DMS153 treated with DMSO at 0.1 percent for 48 hours (cell line): Measurements from ENCODE around the gene BACH2.
"Not testable (repeated sequence)": the region's sequence is repeated elsewhere in the genome, so short reads cannot be mapped to it uniquely, and the experiment has no call there.

Experiments used
- DNase-seq: peaks from one replicate; lab custom pipeline; 2025; ENCODE audit not compliant: unreplicated experiment; lab: John Stamatoyannopoulos, UW

The BACH2 gene

GRCh38 chr6:90076511-90077415 is 219.9 kb downstream of the BACH2 start:
- DNase-seq = no peak

DNA sequence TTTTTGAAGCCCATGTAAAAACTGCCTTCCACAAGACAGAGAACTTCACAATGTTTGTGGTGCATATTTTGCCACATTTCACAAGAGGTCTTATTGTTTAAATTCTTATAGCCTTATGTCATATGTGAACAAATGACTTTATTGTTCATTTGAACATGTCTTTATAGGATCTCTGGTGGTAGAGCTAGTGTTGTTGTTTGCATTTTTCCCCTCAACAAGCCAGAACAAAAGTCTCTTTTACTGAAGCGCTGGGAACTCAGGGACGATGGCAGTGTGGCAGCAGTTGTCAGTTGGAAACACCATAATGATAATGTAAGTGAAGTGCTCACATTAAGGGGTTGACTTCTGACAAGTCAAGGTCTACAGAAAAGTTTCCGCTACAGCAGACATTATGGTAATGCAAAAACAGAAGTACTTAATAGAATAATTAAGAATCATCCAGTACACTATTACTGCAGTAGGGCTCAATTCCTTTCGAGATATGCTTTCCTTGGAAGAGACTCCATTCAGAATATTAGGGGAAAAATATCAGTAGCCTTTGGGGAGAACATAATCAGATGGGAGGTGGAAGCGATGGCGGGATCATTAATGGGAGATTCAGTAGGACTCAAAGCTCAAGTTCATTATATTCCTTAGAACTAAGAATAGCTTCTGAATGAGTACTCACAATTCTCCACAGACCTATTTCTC is 222.3 kb downstream of the BACH2 start:
- DNase-seq = peak; percentile 20

GRCh38 chr6:90072935-90073464 is 223.6 kb downstream of the BACH2 start:
- DNase-seq = no peak

- no peak for DNase-seq
Observed at GRCh38 chr6:90072501-90072900, 224.1 kb downstream of the BACH2 start.

- no peak for DNase-seq
Observed at GRCh38 chr6:90068703-90069523, 227.7 kb downstream of the BACH2 start.

- peak; percentile 18 for DNase-seq
Observed at GRCh38 chr6:90068264-90068663, 228.4 kb downstream of the BACH2 start.

- DNase-seq = no peak
Observed at GRCh38 chr6:90066697-90067096, 229.9 kb downstream of the BACH2 start.

DNA sequence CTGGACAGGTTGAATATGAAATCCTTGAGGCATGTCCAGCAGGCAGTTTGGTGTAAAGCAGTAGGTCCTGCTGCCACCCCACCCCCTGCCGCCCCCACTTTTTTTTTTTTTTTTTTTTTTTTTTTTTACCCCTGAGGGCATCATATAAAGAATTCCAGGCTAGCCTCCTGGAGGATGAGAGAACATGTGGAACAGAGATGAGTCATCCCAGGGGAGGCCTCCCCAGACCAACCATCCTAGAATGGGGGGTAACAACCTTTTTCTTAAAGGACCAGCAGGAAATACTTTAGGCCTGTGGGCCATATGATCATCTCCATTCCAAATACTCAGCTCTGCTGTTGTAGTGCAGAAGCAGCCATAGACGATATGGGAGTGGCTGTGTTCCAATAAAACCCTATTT is 231.5 kb downstream of the BACH2 start:
- DNase-seq = no peak

DNA sequence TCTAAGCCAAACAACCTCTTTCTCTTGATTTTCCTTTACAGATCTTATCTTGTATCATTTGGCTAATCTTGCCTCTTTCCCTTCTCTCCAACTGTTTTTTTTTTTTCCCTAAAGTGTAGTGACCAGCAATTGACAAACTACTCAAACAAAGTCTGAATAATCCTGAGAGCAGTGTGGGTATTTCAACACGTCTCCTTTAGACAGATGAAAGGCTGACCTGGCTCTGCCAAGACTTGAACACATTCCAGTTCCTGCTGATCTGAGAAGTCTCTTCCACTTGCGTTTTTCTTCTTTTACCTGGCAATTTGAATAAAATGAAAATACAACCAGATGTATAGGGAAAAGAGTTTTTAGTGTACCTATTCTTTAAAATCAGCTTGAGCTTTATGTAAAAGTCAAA is 234.0 kb downstream of the BACH2 start:
- no peak for DNase-seq

DNA sequence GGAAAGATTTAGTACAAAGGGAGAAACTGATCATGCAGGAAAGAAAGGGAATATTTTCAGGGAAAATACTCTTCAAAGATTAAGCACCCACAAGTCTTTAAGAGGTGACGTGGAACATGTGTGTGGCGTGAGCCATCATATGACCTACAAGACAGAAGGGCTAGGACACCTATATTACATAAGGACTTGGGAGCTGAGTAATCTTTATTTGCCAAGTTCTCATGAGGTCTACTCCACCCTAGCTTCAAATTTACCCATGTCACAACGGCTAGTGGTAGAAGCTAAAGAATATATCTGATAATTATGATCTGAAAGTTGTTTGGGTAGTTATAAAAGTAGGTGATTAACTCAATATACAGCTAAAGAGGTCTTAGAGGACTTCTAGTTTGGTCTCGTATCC is 234.6 kb downstream of the BACH2 start:
- no peak for DNase-seq

DNA sequence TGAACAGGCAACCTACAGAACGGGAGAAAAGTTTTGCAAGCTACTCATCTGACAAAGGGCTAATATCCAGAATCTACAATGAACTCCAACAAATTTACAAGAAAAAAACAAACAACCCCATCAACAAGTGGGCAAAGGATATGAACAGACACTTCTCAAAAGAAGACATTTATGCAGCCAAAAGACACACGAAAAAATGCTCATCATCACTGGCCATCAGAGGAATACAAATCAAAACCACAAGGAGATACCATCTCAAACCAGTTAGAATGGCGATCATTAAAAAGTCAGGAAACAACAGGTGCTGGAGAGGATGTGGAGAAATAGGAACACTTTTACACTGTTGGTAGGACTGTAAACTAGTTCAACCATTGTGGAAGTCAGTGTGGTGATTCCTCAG is 237.5 kb downstream of the BACH2 start:
- not testable (repeated sequence) for DNase-seq

DNA sequence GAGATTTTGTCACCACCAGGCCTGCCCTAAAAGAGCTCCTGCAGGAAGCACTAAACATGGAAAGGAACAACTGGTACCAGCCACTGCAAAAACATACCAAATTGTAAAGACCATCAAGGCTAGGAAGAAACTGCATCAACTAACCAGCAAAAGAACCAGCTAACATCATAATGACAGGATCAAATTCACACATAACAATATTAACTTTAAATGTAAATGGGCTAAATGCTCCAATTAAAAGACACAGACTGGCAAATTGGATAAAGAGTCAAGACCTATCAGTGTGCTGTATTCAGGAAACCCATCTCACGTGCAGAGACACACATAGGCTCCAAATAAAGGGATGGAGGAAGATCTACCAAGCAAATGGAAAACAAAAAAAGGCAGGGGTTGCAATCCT is 240.7 kb downstream of the BACH2 start:
- not testable (repeated sequence) for DNase-seq

GRCh38 chr6:90054193-90054592 is 242.4 kb downstream of the BACH2 start:
- not testable (repeated sequence) for DNase-seq

GRCh38 chr6:90053614-90054013 is 243.0 kb downstream of the BACH2 start:
- DNase-seq = no peak

DNA sequence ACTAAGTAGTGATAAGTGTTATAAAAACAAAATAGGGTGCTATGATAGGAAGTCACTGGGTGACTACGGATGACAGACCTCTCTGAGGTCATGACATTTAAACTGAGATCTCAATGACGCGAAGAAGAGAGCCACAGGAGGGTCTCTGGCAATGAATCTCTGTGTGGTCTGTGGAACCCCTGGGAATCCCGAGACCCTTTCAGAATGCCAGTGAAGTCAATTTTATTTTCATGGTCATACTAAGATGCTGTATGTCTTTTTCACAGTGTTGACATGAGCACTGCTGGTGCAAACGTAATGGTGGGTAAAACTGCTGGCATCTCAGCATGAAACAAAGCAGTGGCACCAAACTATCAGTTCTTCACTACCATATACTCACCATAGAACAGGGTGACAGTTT is 247.3 kb downstream of the BACH2 start:
- no peak for DNase-seq

DNA sequence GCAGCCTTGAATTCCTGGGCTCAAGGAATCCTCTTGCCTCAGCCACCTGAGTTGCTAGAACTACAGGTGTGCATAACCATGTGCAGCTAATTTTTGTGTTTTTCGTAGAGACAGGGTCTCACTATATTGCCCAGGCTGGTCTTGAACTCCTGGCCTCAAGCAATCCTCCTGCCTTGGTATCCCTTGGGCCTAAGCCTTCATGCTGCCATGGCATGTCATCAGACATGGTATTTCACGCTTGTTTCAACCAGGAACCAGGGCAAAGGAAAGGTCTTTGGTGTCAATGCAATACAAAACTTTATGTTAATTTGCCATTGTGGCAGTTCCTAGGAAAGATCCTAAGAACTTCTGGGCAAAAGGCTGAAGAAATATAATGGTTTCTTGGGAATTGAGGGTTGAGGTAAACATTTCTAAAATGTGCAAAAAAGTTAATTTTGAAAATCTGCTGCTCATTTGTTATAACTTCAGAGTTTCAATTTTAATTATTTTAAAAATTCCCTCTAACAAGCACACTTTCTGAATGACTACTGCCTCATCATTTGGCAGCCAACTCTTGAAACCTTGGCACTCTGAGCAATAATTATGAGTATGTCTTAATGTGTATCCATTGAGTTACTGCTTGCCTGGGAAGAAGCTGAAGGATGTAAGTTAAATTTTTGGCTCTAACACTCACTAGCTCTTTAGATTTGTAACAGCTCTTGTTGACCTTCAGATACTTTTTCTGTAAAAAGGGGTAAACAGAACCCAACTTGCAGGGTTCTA is 248.3 kb downstream of the BACH2 start:
- no peak for DNase-seq

DNA sequence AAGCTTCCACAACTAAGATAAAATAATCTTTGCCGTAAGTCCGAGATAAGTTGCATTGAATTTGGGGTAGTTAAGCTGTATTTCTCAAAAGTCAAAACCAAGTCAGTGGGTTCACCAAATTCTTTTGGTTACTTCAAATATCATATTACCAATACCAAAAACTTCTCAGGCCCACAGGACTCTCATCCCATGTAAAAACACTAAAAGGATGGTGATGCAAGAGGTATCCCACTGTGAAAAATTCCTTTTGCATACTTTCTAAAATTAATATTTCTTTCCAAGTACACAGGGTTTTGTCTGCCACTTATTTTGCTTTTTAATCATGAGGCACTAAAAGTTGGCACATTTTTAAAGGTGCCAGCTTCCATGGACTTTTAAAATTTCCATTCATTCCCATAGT is 251.1 kb downstream of the BACH2 start:
- DNase-seq = no peak

- no peak for DNase-seq
Observed at GRCh38 chr6:90044833-90045381, 251.7 kb downstream of the BACH2 start.

DNA sequence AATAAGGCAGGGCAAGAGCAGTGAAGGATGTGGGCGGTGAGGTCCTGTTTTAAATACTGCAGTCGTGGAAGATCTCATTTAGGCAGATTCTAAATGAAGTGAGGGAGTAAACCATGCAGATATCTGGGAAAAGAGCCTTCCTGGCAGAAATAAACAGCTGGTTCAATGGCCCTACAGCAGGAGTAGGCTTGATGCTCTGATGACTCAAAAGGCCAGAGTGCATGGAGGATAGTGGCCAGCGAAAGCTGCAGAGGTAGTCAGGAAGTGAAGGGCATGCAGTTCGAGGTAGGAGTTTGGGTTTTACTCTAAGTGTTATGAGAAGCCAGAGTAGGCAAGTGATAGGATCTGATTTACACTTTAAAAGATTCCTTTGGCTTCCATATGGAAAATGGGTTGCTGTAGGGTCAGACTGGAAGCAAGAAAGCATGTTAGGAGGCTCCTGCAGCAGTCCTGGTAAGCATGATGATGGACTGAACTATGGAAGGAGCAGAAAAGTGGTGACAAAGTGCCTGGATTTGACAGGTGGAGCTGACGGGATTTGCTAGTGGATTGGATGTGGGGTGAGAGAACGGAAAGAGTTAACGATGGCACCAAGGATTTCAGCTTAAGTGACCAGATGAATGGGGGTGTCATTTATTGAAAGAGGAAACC is 252.3 kb downstream of the BACH2 start:
- no peak for DNase-seq

- DNase-seq = no peak
Observed at GRCh38 chr6:90040931-90041330, 255.7 kb downstream of the BACH2 start.
